Measurements from ENCODE around the gene UGGT1. TPM values are rescaled to one million over a fixed set of nuclear protein-coding genes. Genes with fewer than 3 reads are reported as not detected.
A peak's percentile ranks its signal among the peaks of the same experiment; 100 is the strongest.

The UGGT1 gene
- total and polyA plus RNA-seq, 8 donors, result 6.9 to 38.8 (median 32.1) TPM

DNA sequence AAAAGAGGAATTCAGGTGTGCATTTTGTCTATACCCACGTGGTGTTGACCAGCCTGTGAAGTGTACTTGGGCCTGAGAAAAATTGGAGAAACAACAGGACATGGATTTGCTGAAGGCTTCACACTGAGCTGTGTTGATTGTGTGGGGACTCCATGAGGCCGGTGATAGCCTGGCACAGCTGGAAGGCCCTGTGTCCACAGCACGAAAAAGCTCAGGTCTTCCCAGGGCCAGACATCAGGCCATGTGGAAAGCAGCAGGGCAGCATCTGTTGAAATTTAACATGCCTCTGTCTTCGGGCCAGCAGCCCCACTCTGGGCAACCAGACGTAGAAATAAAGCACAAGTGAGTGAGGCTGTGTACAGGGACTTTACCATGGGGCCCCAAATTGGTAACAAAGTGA is 143.6 kb downstream of the UGGT1 start:
- Histone ChIP-seq H3K4me3 (no peak overlapping the region), H3K27me3 (no peaks in the 10 kb centered on the region), H3K27ac (no peak overlapping the region), H3K4me1 (peaks cover 0 to 3% (median 0%) of the 10 kb centered on the region in 3 donors), H3K36me3 (no peaks in the 10 kb centered on the region), H3K9me3 (no peaks in the 10 kb centered on the region)
- TF ChIP-seq, protein P1, sequence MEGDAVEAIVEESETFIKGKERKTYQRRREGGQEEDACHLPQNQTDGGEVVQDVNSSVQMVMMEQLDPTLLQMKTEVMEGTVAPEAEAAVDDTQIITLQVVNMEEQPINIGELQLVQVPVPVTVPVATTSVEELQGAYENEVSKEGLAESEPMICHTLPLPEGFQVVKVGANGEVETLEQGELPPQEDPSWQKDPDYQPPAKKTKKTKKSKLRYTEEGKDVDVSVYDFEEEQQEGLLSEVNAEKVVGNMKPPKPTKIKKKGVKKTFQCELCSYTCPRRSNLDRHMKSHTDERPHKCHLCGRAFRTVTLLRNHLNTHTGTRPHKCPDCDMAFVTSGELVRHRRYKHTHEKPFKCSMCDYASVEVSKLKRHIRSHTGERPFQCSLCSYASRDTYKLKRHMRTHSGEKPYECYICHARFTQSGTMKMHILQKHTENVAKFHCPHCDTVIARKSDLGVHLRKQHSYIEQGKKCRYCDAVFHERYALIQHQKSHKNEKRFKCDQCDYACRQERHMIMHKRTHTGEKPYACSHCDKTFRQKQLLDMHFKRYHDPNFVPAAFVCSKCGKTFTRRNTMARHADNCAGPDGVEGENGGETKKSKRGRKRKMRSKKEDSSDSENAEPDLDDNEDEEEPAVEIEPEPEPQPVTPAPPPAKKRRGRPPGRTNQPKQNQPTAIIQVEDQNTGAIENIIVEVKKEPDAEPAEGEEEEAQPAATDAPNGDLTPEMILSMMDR (IDR thresholded peaks at IDR 0.05), result no peak
- no peak for FAIRE-seq
- DNase-seq, result no peak
- no peak for ATAC-seq
- intact Hi-C loops (cut with DNase I), result no loop called here
- WGBS, 2 donors, result 77 to 85% methylated on average over 5 of the region's 5 CpGs

DNA sequence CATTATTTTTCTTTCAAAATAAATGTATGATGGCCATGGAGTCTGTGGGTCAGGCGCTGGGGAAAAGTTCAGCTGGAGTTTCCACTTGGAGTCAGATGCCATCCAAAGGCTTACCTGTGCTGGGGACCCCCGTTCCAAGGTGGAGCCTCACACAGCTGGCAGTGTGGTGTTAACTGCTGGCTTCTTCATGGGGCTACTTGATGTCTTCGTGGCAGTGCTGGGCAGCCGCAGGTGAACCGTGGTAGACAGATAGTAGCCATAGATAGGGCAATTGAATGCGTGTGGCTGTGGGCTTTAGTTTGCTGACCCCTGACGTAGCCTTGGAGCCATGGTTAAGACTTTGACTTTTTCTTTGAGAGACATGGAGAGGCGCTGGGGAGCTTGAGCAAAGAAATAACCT is 144.6 kb downstream of the UGGT1 start:
- WGBS, 2 donors, result 80 to 89% methylated on average over 8 of the region's 8 CpGs
- DNase-seq, result no peak
- peaks cover 0 to 3% (median 0%) of the 10 kb centered on the region in 3 donors for H3K4me1 ChIP-seq
- no peak overlapping the region for H3K27ac ChIP-seq
- TF ChIP-seq, protein P1 (IDR thresholded peaks at IDR 0.05), result no peak
- H3K36me3 ChIP-seq, result no peaks in the 10 kb centered on the region
- H3K9me3 ChIP-seq, result no peaks in the 10 kb centered on the region
- ATAC-seq, result no peak
- no peaks in the 10 kb centered on the region for H3K27me3 ChIP-seq
- no peak for FAIRE-seq
- H3K4me3 ChIP-seq, result no peak overlapping the region
- intact Hi-C loops (cut with DNase I), result no loop called here

DNA sequence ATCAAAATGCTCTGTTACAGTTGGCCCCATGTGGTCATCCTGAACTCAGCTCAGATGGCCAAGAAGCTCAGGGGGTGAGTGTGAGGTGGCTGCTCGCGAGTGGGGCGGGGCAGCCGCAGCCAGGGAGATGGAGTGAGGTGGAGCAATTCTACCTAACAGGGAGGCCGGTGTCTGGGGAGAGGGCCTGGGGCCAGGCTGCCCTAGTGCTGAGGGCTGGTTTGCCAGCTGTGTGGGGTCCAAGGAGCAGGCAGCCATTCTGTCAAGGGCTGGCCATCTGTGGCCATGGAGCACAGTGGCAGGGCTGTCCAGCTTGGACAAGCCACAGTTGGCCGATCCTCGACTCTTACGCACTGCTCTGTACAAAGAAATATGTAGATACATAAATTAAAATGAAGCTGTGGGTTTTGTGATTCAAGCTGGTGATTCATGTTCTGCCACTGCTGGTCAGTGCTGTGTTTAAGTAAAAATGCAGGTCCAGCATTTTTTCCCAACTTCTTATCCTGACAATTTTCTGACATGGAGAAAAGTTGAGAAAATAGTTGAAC is 145.6 kb downstream of the UGGT1 start:
- no peak overlapping the region for H3K27ac ChIP-seq
- ATAC-seq, result no peak
- DNase-seq, result peak in 1 of 6 donors; percentile 53
- no peaks in the 10 kb centered on the region for H3K27me3 ChIP-seq
- H3K36me3 ChIP-seq, result no peaks in the 10 kb centered on the region
- no peak overlapping the region for H3K4me3 ChIP-seq
- no peaks in the 10 kb centered on the region for H3K9me3 ChIP-seq
- intact Hi-C loops (cut with DNase I), result no loop called here
- H3K4me1 ChIP-seq, result peaks cover 0 to 3% (median 0%) of the 10 kb centered on the region in 3 donors
- WGBS, 2 donors, result 92 to 96% methylated on average over 8 of the region's 8 CpGs
- TF ChIP-seq, protein P1 (IDR thresholded peaks at IDR 0.05), result no peak
- no peak for FAIRE-seq

DNA sequence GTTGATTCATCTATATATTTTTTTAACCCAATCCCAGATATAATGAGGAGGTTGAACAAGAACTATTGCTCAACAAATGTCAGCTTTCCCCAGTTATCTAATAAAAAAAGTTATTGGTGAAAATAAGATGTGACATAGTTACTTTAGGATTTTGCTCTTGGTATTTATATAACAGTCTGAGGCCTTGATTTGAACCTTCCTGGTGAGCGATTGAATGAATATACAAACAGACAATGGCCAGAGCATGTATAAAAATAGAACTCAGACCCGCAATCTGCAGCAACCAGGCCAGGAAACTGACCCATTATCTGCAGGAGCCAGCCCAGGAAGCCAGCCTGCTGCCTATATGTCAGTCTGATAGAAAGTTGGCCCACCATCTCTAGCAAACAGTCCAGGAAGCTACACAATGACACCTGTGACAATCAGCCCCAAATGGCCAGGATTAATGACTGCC is 146.1 kb downstream of the UGGT1 start:
- WGBS, 2 donors, result 73 to 80% methylated on average over 2 of the region's 2 CpGs
- H3K27me3 ChIP-seq, result no peaks in the 10 kb centered on the region
- no peak overlapping the region for H3K4me3 ChIP-seq
- no peaks in the 10 kb centered on the region for H3K36me3 ChIP-seq
- intact Hi-C loops (cut with DNase I), result no loop called here
- DNase-seq (no peak), ATAC-seq (no peak), FAIRE-seq (no peak)
- no peaks in the 10 kb centered on the region for H3K9me3 ChIP-seq
- peaks cover 0 to 3% (median 0%) of the 10 kb centered on the region in 3 donors for H3K4me1 ChIP-seq
- no peak overlapping the region for H3K27ac ChIP-seq
- TF ChIP-seq, protein P1 (IDR thresholded peaks at IDR 0.05), result no peak

DNA sequence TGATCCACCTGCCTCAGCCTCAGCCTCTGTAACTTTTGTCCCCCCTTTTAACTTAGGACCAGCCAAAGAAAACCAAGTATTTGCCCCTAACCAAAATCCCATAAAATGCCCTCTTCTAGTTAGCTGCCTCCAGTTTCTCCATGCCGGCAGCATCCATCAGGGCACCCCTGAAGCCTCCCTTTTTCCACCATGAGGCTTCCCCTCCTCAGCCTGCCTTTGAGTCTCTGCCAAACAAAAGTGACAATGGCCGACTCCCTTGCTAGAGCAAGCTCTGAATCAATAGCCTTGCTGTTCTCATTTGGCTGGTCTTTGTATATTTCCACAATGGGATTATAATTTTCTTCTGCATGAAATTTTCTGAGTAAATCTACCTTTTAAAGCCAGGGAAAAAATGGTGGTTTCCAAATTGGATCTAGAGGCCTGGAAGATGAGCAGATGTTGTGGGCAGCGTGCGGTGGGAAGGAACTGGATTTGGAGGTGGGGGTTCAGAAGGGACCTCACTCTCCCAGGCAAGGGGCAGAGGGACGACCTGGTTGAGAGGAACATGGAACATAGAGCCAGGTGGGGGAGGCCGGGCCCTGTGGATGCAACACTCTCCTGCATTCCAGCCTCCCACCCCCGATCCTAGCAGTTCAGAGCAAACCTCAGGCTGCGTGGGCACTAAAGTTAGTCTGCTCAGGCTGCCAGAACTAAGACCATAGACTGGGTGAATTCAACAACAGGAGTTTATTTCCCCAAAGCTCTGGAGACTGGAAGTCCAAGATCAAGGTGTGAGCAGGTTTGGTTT is 147.1 kb downstream of the UGGT1 start:
- ATAC-seq, result no peak
- no peak for DNase-seq
- TF ChIP-seq, protein P1 (IDR thresholded peaks at IDR 0.05), result no peak
- no peak overlapping the region for H3K27ac ChIP-seq
- no peaks in the 10 kb centered on the region for H3K27me3 ChIP-seq
- H3K4me3 ChIP-seq, result no peak overlapping the region
- H3K4me1 ChIP-seq, result peaks cover 0 to 3% (median 0%) of the 10 kb centered on the region in 3 donors
- H3K36me3 ChIP-seq, result no peaks in the 10 kb centered on the region
- intact Hi-C loops (cut with DNase I), result no loop called here
- no peaks in the 10 kb centered on the region for H3K9me3 ChIP-seq
- no peak for FAIRE-seq
- WGBS, 2 donors, result 86 to 90% methylated on average over 8 of the region's 8 CpGs

Measured in pancreas (tissue), 10 donors.